ENCODE results near the gene ATF3.

Gene ATF3

GRCh38 chr1:212583643-212584042 lies 24.9 kb upstream of the ATF3 start:
- TF ChIP-seq ISL1 (CRISPR knock-in tag; IDR thresholded peaks at IDR 0.05) (no peak), ESRRG (CRISPR knock-in tag; IDR thresholded peaks at IDR 0.05) (no peak), TOX (CRISPR knock-in tag; IDR thresholded peaks at IDR 0.05; ENCODE audit: borderline replicate concordance) (no peak), GLIS3 (CRISPR knock-in tag; IDR thresholded peaks at IDR 0.05) (no peak)
- TF ChIP-seq, protein P1, sequence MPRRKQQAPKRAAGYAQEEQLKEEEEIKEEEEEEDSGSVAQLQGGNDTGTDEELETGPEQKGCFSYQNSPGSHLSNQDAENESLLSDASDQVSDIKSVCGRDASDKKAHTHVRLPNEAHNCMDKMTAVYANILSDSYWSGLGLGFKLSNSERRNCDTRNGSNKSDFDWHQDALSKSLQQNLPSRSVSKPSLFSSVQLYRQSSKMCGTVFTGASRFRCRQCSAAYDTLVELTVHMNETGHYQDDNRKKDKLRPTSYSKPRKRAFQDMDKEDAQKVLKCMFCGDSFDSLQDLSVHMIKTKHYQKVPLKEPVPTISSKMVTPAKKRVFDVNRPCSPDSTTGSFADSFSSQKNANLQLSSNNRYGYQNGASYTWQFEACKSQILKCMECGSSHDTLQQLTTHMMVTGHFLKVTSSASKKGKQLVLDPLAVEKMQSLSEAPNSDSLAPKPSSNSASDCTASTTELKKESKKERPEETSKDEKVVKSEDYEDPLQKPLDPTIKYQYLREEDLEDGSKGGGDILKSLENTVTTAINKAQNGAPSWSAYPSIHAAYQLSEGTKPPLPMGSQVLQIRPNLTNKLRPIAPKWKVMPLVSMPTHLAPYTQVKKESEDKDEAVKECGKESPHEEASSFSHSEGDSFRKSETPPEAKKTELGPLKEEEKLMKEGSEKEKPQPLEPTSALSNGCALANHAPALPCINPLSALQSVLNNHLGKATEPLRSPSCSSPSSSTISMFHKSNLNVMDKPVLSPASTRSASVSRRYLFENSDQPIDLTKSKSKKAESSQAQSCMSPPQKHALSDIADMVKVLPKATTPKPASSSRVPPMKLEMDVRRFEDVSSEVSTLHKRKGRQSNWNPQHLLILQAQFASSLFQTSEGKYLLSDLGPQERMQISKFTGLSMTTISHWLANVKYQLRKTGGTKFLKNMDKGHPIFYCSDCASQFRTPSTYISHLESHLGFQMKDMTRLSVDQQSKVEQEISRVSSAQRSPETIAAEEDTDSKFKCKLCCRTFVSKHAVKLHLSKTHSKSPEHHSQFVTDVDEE (CRISPR knock-in tag; IDR thresholded peaks at IDR 0.05), result no peak
- TF ChIP-seq, protein P2, sequence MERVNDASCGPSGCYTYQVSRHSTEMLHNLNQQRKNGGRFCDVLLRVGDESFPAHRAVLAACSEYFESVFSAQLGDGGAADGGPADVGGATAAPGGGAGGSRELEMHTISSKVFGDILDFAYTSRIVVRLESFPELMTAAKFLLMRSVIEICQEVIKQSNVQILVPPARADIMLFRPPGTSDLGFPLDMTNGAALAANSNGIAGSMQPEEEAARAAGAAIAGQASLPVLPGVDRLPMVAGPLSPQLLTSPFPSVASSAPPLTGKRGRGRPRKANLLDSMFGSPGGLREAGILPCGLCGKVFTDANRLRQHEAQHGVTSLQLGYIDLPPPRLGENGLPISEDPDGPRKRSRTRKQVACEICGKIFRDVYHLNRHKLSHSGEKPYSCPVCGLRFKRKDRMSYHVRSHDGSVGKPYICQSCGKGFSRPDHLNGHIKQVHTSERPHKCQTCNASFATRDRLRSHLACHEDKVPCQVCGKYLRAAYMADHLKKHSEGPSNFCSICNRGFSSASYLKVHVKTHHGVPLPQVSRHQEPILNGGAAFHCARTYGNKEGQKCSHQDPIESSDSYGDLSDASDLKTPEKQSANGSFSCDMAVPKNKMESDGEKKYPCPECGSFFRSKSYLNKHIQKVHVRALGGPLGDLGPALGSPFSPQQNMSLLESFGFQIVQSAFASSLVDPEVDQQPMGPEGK (CRISPR knock-in tag; IDR thresholded peaks at IDR 0.05; ENCODE audit: borderline replicate concordance), result no peak
- ATAC-seq, result no peak

- no peak for TF ChIP-seq ARNTL (CRISPR knock-in tag; IDR thresholded peaks at IDR 0.05; ENCODE audit: borderline replicate concordance, low read depth)
- no peak for TF ChIP-seq ZFP3 (CRISPR knock-in tag; IDR thresholded peaks at IDR 0.05)
- TF ChIP-seq ZNF565 (CRISPR knock-in tag; conservative IDR thresholded peaks at IDR 0.05; ENCODE audit: low read depth), result no peak
- TF ChIP-seq ZFP30 (CRISPR knock-in tag; IDR thresholded peaks at IDR 0.05), result no peak
- TF ChIP-seq, protein P3, sequence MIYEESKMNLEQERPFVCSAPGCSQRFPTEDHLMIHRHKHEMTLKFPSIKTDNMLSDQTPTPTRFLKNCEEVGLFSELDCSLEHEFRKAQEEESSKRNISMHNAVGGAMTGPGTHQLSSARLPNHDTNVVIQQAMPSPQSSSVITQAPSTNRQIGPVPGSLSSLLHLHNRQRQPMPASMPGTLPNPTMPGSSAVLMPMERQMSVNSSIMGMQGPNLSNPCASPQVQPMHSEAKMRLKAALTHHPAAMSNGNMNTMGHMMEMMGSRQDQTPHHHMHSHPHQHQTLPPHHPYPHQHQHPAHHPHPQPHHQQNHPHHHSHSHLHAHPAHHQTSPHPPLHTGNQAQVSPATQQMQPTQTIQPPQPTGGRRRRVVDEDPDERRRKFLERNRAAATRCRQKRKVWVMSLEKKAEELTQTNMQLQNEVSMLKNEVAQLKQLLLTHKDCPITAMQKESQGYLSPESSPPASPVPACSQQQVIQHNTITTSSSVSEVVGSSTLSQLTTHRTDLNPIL (CRISPR knock-in tag; IDR thresholded peaks at IDR 0.05; ENCODE audit: low read depth), result no peak
- no peak for TF ChIP-seq BACH2 (CRISPR knock-in tag; IDR thresholded peaks at IDR 0.05; ENCODE audit: borderline replicate concordance)
- TF ChIP-seq, protein P4, sequence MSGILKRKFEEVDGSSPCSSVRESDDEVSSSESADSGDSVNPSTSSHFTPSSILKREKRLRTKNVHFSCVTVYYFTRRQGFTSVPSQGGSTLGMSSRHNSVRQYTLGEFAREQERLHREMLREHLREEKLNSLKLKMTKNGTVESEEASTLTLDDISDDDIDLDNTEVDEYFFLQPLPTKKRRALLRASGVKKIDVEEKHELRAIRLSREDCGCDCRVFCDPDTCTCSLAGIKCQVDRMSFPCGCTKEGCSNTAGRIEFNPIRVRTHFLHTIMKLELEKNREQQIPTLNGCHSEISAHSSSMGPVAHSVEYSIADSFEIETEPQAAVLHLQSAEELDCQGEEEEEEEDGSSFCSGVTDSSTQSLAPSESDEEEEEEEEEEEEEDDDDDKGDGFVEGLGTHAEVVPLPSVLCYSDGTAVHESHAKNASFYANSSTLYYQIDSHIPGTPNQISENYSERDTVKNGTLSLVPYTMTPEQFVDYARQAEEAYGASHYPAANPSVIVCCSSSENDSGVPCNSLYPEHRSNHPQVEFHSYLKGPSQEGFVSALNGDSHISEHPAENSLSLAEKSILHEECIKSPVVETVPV (CRISPR knock-in tag; IDR thresholded peaks at IDR 0.05), result no peak
- TF ChIP-seq, protein P2 (CRISPR knock-in tag; IDR thresholded peaks at IDR 0.05; ENCODE audit: borderline replicate concordance), result no peak
- no peak for TF ChIP-seq TOX (CRISPR knock-in tag; IDR thresholded peaks at IDR 0.05; ENCODE audit: borderline replicate concordance)
- no peak for TF ChIP-seq RARB (CRISPR knock-in tag; IDR thresholded peaks at IDR 0.05)
- no peak for TF ChIP-seq SNAI2 (CRISPR knock-in tag; IDR thresholded peaks at IDR 0.05)
- no peak for TF ChIP-seq ESRRG (CRISPR knock-in tag; IDR thresholded peaks at IDR 0.05)
- no peak for TF ChIP-seq ZC3H10 (CRISPR knock-in tag; IDR thresholded peaks at IDR 0.05)
- no peak for TF ChIP-seq ISL1 (CRISPR knock-in tag; IDR thresholded peaks at IDR 0.05)
- ATAC-seq, result no peak
Measured at GRCh38 chr1:212584092-212584886, 24.3 kb upstream of the ATF3 start.

- TF ChIP-seq ZC3H10 (CRISPR knock-in tag; IDR thresholded peaks at IDR 0.05) (no peak), ESRRG (CRISPR knock-in tag; IDR thresholded peaks at IDR 0.05) (no peak)
- TF ChIP-seq, protein P1 (CRISPR knock-in tag; IDR thresholded peaks at IDR 0.05), result no peak
- no peak for ATAC-seq
Measured at GRCh38 chr1:212585210-212585609, 23.4 kb upstream of the ATF3 start.

Data from SK-N-SH treated with all-trans-retinoic acid at 6 μM for 48 hours (cell line).